Lower lobe of right lung (tissue), 2 donors: Measurements from ENCODE around the gene MMP20. TPM values are rescaled to one million over a fixed set of nuclear protein-coding genes. Genes with fewer than 3 reads are reported as not detected.
A peak's percentile ranks its signal among the peaks of the same experiment; 100 is the strongest.

Source experiments
- ATAC-seq, 2 donors: fragments of 200-7000 bp; cut with Tn5 transposase; one replicate each; pipeline ENCODE4 v1.9.1; 2020 to 2022; ENCODE audit warnings: mild to moderate bottlenecking in 2 of 2, moderate library complexity in 2 of 2
- DNase-seq: peaks from one replicate; pipeline ENCODE4 v3.0.0-alpha.2; 2020
- H3K27ac ChIP-seq: fragments of 200-600 bp; one replicate; pipeline ENCODE4 v1.8.0; 2022
- H3K27me3 ChIP-seq: fragments of 200-600 bp; one replicate; pipeline ENCODE4 v1.8.0; 2022; ENCODE audit warnings: low read depth
- H3K36me3 ChIP-seq: fragments of 200-600 bp; one replicate; pipeline ENCODE4 v1.8.0; 2022; ENCODE audit warnings: mild to moderate bottlenecking
- H3K4me1 ChIP-seq: fragments of 200-600 bp; one replicate; pipeline ENCODE4 v1.8.0; 2022
- H3K4me3 ChIP-seq: fragments of 200-600 bp; one replicate; pipeline ENCODE4 v1.8.0; 2022; ENCODE audit warnings: mild to moderate bottlenecking
- H3K9me3 ChIP-seq: fragments of 200-600 bp; one replicate; pipeline ENCODE4 v1.8.0; 2022
- intact Hi-C: fragments of 100-400 bp; cut with DNase I; formaldehyde crosslinking; loops from one replicate; pipeline ENCODE4 v1.11.0; 2022
- total RNA-seq: library from RNA; stranded (reverse); fragmentation: NEBNext Ultra II Directional; extraction: Animal tissue kit (Norgen Biotek cat#: 25700); gene quantifications from one replicate; pipeline ENCODE4 v1.2.1, GENCODE V29; 2021
- TF ChIP-seq, protein P1 (sequence below): fragments of 200-600 bp; IDR thresholded peaks from one replicate; pipeline ENCODE4 v1.8.0; 2022; ENCODE audit warnings: antibody characterized with exemption, mild to moderate bottlenecking
- donor health status: DM: no; HTN: yes; CAD: no; lungs with severe emphysema.

MMP20 gene
- total RNA-seq, 1 donor from 2014 or later: not detected

DNA sequence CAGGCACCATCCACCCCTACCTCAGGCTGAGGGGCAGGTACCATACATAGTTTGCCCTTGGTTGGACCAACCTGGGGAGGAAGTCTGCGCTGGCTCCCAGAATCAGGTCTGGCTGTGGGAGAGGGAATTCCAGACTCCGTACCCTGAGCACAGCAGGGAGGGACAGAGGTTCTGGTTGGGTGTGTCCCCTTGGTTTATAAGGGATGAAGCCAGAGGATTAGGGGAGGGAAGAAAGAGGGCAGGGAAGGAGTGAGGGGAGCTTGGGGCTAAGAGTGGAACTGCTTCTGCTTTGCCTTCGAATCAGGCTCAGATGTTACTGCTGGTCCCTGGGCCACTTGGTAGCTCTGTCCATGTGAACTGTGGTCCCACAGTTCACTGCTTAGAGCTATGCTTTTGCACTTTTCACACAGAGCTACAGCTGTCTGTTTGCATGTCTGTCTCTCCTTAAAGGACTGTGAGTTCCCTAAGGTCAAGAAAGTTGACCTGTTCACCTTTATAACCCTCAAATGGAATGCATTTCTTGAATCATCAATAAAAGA, 9.2 kb downstream of the MMP20 start:
- Histone ChIP-seq H3K36me3 (no peaks in the 10 kb centered on the region), H3K9me3 (no peaks in the 10 kb centered on the region), H3K4me3 (no peak overlapping the region), H3K27ac (no peak overlapping the region), H3K4me1 (peaks cover 6% of the 10 kb centered on the region), H3K27me3 (no peaks in the 10 kb centered on the region)
- TF ChIP-seq, protein P1, sequence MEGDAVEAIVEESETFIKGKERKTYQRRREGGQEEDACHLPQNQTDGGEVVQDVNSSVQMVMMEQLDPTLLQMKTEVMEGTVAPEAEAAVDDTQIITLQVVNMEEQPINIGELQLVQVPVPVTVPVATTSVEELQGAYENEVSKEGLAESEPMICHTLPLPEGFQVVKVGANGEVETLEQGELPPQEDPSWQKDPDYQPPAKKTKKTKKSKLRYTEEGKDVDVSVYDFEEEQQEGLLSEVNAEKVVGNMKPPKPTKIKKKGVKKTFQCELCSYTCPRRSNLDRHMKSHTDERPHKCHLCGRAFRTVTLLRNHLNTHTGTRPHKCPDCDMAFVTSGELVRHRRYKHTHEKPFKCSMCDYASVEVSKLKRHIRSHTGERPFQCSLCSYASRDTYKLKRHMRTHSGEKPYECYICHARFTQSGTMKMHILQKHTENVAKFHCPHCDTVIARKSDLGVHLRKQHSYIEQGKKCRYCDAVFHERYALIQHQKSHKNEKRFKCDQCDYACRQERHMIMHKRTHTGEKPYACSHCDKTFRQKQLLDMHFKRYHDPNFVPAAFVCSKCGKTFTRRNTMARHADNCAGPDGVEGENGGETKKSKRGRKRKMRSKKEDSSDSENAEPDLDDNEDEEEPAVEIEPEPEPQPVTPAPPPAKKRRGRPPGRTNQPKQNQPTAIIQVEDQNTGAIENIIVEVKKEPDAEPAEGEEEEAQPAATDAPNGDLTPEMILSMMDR: no peak
- intact Hi-C loops: no loop called here
- ATAC-seq: peak in 1 of 2 donors; percentile 11
- no peak for DNase-seq

DNA sequence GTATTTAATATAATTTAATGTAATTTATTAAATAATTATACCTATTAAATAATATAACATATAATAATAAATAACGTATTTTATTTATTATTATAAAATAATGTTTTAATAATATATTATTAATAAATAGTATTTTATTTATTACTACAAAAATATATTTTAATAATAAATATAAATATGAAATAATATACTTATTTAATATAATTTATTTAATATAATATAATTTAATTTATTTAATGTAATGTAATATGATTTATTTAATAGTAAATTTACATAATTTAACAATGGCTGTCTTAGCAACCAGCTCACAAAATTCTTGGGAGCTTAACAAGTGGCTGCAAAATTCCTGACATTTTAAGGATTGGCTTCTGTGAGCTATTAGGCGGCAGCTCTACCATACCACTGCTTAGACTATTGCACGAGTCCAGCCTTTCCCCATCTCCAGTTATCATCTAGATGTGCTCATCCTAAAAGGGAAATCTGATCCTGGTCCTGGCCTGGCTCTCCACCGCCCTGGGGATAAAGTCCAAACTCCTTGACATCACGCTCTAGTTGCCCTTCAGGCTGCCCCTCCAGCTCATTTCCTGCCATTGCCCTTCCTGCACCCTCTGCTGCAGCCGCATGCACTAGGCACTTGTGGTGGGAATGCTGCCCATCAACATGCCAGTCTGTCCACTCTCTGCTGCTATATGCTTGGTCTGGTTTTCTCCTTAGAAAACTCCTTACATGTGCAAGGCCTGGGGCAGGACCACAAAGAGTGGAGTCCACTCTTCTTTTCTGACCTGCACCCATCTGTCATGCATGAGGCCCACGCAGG, 9.8 kb downstream of the MMP20 start:
- TF ChIP-seq, protein P1: no peak

DNA sequence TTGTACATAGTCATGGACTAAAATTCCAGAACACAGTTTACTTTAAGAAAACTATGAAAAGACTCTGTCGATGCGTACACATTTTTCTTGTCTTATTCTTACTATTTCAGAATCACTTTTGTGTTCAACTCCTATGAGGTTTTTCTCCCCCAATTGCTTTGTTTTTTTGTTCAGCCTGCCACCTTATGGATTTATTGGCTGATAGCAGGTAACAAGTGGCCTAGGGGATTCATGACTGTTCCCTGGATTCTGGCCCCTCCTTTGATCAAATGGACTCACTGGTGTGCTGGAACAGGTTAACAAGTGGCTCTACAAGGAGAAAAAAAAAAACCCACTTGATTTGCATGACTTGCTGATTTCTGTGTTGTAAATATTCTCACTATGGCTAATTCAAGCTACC, 10.6 kb downstream of the MMP20 start:
- DNase-seq (no peak), ATAC-seq (no peak)
- H3K4me3 ChIP-seq: no peak overlapping the region
- H3K27me3 ChIP-seq: no peaks in the 10 kb centered on the region
- H3K9me3 ChIP-seq: no peaks in the 10 kb centered on the region
- TF ChIP-seq, protein P1: no peak
- no peak overlapping the region for H3K27ac ChIP-seq
- intact Hi-C loops: no loop called here
- H3K4me1 ChIP-seq: no peaks in the 10 kb centered on the region
- no peaks in the 10 kb centered on the region for H3K36me3 ChIP-seq

More for the DNA sequence above, 9.8 kb downstream of the MMP20 start:
- Histone ChIP-seq H3K36me3 (no peaks in the 10 kb centered on the region), H3K27ac (no peak overlapping the region), H3K4me3 (no peak overlapping the region), H3K4me1 (peaks cover 6% of the 10 kb centered on the region), H3K27me3 (no peaks in the 10 kb centered on the region), H3K9me3 (no peaks in the 10 kb centered on the region)
- peak in 1 of 2 donors; percentile 36 for ATAC-seq
- intact Hi-C loops: no loop called here
- no peak for DNase-seq

DNA sequence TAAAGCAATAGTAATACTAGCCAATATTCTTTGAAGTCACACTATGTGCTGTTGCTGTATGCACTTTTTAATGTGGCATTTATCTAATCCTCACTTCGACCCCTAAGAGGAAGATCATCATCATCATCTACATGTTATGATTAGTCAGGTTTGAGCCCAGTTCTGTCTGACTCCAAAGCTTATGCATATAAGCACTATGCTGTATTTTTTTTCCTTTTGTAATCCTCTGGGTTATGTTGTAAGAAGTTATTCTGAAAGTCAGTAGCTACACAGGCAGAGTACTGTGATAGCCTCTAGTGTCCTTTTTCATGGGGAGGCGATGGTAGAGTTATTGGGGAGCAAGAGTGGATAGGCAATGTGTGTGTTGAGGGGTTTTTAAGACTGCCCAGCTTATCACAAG, 11.1 kb downstream of the MMP20 start:
- Histone ChIP-seq H3K4me1 (no peaks in the 10 kb centered on the region), H3K27ac (no peak overlapping the region), H3K27me3 (no peaks in the 10 kb centered on the region), H3K9me3 (no peaks in the 10 kb centered on the region), H3K4me3 (no peak overlapping the region), H3K36me3 (no peaks in the 10 kb centered on the region)
- TF ChIP-seq, protein P1: no peak
- DNase-seq (no peak), ATAC-seq (no peak)
- intact Hi-C loops: no loop called here

DNA sequence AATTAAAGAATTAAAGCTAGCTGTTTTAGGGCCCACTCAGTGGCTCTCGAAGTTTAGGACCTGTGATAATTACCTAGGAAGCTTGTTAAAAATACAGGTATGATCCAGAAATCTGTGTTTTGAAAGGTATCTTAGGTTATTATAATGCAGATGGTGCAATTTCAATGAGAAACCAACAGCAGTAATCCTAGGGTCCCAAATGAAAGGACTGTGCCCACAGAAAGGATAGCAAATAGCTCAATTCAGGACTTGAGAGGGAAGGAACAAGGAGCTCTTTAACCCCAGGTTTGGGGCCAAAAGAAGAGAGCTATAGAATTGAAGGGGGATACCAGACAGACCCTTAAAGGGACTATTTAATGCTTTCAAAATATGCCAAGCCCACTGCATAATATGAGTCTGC, 11.7 kb downstream of the MMP20 start:
- no peak overlapping the region for H3K4me3 ChIP-seq

More for the DNA sequence above, 11.7 kb downstream of the MMP20 start:
- Histone ChIP-seq H3K27ac (no peak overlapping the region), H3K9me3 (no peaks in the 10 kb centered on the region), H3K36me3 (no peaks in the 10 kb centered on the region), H3K4me1 (no peaks in the 10 kb centered on the region), H3K27me3 (no peaks in the 10 kb centered on the region)
- DNase-seq (no peak), ATAC-seq (no peak)
- TF ChIP-seq, protein P1: no peak
- intact Hi-C loops: no loop called here
